ENCODE data around the gene FNIP2. TPM values are rescaled to one million over a fixed set of nuclear protein-coding genes. Genes with fewer than 3 reads are reported as not detected.
"Not testable (repeated sequence)": the region's sequence is repeated elsewhere in the genome, so short reads cannot be mapped to it uniquely, and the experiment has no call there.

The FNIP2 gene
- polyA plus RNA-seq, 1 of the 3 experiments (the other 2 are of a cell fraction), result 0.97 TPM

GRCh38 chr4:158956918-158957317 is 188.1 kb downstream of the FNIP2 start:
- H3K36me3 ChIP-seq (replicated peaks in 1 of 2; ENCODE audit: control insufficient read depth in 1 of 2, insufficient read depth in 2 of 2, low read length in 1 of 2); H3K27ac ChIP-seq (ENCODE audit: low read depth in 2 of 2, low read length in 1 of 2); H3K9me3 ChIP-seq; H3K4me2 ChIP-seq; H3K79me2 ChIP-seq (ENCODE audit: insufficient read depth); H3K4me1 ChIP-seq (ENCODE audit: control insufficient read depth in 1 of 2, insufficient read depth in 2 of 2, low read depth in 1 of 2, low read length in 1 of 2); H3F3A ChIP-seq (replicated peaks; ENCODE audit: insufficient read depth); H3K9me2 ChIP-seq; POLR2A ChIA-PET; H3K9ac ChIP-seq; H2AFZ ChIP-seq (ENCODE audit: low read depth); H3K4me3 ChIP-seq (ENCODE audit: low read depth in 2 of 2, low read length in 1 of 2); H3K27me3 ChIP-seq (ENCODE audit: insufficient read depth); DNase-seq; H4K20me1 ChIP-seq (ENCODE audit: insufficient read depth): not testable (repeated sequence)
- CTCF ChIA-PET, result interaction anchor here (0.6 kb wide), 1 partner anchor 171 kb away, joined by 4 read pairs; no protein-coding TSS in a partner anchor
- WGBS (ENCODE audit: low lambda C conversion rate), result 96% methylated on average over 3 of the region's 3 CpGs

Small RNA genes lying within 50 kb of the gene (small RNA-seq; reads per million reads assigned to genes)
- gene RF00157 (0 reads per million in 7 experiments), gene RNU6-128P (0 to 0.19 (median 0) reads per million in 7 experiments)

Other genes starting within 250 kb of the FNIP2 start
- not detected in 2 replicates for gene RXFP1, start 247.1 kb upstream of the FNIP2 start, polyA plus RNA-seq (2012; rRNA removed)
- gene C4orf46, start 97.1 kb upstream of the FNIP2 start, polyA plus RNA-seq (2012; rRNA removed), result 7.0 and 7.1 TPM in 2 replicates
- 12.1 and 15.7 TPM in 2 replicates for gene ETFDH, start 96.7 kb upstream of the FNIP2 start, polyA plus RNA-seq (2012; rRNA removed)
- 13.2 and 20.2 TPM in 2 replicates for gene PPID, start 45.6 kb upstream of the FNIP2 start, polyA plus RNA-seq (2012; rRNA removed)

Measured in SK-N-SH (cell line).